DND-41 (cell line): Measurements from ENCODE around the gene FOXN3.

Experiments
- EZH2 ChIP-seq: IDR thresholded peaks from 3 replicates; pipeline ENCODE4 v1.6.1; 2012; ENCODE audit warnings: borderline replicate concordance, low read depth, mild to moderate bottlenecking, moderate library complexity, low read length, inconsistent platforms; ENCODE audit not compliant: severe bottlenecking
- TF ChIP-seq, protein P1 (sequence below): IDR thresholded peaks from 2 replicates; pipeline ENCODE4 v1.5.1; 2012; ENCODE audit warnings: borderline replicate concordance, low read length, moderate library complexity, mild to moderate bottlenecking; ENCODE audit not compliant: poor library complexity, severe bottlenecking; ENCODE audit errors: extremely low read depth

DNA sequence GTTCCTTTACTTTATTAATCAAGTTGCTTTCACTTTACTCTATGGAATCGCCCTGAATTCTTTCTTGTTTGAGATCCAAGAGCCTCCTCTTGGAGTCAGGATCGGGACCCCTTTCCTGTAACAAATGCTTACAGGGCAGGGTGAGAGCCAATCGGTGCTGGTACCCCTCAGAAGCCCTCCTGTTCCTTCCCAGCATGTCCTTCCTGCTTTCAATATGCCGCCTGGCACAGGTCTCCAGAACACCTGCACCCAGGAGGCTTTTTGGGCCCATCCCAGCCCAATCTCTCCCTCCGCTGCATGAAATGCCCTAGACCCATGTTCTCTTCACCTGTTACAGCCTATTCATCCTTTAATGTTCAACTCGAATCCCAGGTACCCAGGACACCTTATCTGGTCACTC is 122.2 kb downstream of the FOXN3 start:
- TF ChIP-seq EZH2: no peak
- TF ChIP-seq, protein P1, sequence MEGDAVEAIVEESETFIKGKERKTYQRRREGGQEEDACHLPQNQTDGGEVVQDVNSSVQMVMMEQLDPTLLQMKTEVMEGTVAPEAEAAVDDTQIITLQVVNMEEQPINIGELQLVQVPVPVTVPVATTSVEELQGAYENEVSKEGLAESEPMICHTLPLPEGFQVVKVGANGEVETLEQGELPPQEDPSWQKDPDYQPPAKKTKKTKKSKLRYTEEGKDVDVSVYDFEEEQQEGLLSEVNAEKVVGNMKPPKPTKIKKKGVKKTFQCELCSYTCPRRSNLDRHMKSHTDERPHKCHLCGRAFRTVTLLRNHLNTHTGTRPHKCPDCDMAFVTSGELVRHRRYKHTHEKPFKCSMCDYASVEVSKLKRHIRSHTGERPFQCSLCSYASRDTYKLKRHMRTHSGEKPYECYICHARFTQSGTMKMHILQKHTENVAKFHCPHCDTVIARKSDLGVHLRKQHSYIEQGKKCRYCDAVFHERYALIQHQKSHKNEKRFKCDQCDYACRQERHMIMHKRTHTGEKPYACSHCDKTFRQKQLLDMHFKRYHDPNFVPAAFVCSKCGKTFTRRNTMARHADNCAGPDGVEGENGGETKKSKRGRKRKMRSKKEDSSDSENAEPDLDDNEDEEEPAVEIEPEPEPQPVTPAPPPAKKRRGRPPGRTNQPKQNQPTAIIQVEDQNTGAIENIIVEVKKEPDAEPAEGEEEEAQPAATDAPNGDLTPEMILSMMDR: no peak
